GM18951 (cell line): ENCODE results near the gene UBE3A.
"Not testable (repeated sequence)": the region's sequence is repeated elsewhere in the genome, so short reads cannot be mapped to it uniquely, and the experiment has no call there.

Experiments
- POLR2A ChIP-seq: IDR thresholded peaks from 4 replicates; pipeline ENCODE4 v1.6.1; 2011; ENCODE audit warnings: mild to moderate bottlenecking; ENCODE audit not compliant: insufficient read length, insufficient read depth; ENCODE audit errors: extremely low read depth
- in situ Hi-C: fragments of 300-500 bp; cut with MboI; formaldehyde crosslinking; loops from one replicate; pipeline ENCODE4 v1.12.0; 2022; ENCODE audit warnings: low sequenced_read_pairs, mixed read lengths, inconsistent platforms; ENCODE audit not compliant: unreplicated experiment

The UBE3A gene

GRCh38 chr15:25455226-25455625 lies 16.4 kb upstream of the UBE3A start:
- in situ Hi-C loops, result no loop called here
- no peak for TF ChIP-seq POLR2A

GRCh38 chr15:25454771-25455170 lies 15.9 kb upstream of the UBE3A start:
- in situ Hi-C loops, result no loop called here
- no peak for TF ChIP-seq POLR2A

GRCh38 chr15:25453246-25453645 lies 14.4 kb upstream of the UBE3A start:
- in situ Hi-C loops, result not testable (repeated sequence)

- TF ChIP-seq POLR2A, result no peak
- in situ Hi-C loops, result no loop called here
Observed at GRCh38 chr15:25451501-25451900, 12.7 kb upstream of the UBE3A start.

- in situ Hi-C loops, result no loop called here
- TF ChIP-seq POLR2A, result no peak
Observed at GRCh38 chr15:25450163-25450562, 11.3 kb upstream of the UBE3A start.

GRCh38 chr15:25446076-25446475 lies 7.3 kb upstream of the UBE3A start:
- in situ Hi-C loops, result no loop called here
- TF ChIP-seq POLR2A, result no peak

- TF ChIP-seq POLR2A, result no peak
- in situ Hi-C loops, result no loop called here
Observed at GRCh38 chr15:25445412-25445811, 6.6 kb upstream of the UBE3A start.

GRCh38 chr15:25441111-25441510 lies 2.3 kb upstream of the UBE3A start:
- no peak for TF ChIP-seq POLR2A
- in situ Hi-C loops, result no loop called here

GRCh38 chr15:25439369-25439836 lies 579 bp upstream of the UBE3A start:
- no peak for TF ChIP-seq POLR2A
- in situ Hi-C loops, result no loop called here

- no peak for TF ChIP-seq POLR2A
- in situ Hi-C loops, result no loop called here
Observed at GRCh38 chr15:25437777-25438600, 835 bp downstream of the UBE3A start.

GRCh38 chr15:25436707-25437106 lies 2.1 kb downstream of the UBE3A start:
- in situ Hi-C loops, result no loop called here
- no peak for TF ChIP-seq POLR2A

GRCh38 chr15:25435474-25436243 lies 3.2 kb downstream of the UBE3A start:
- no peak for TF ChIP-seq POLR2A
- in situ Hi-C loops, result no loop called here

GRCh38 chr15:25433118-25433865 lies 5.5 kb downstream of the UBE3A start:
- in situ Hi-C loops, result no loop called here
- no peak for TF ChIP-seq POLR2A
